BJ (cell line): ENCODE measurements around the gene MOK. TPM values are rescaled to one million over a fixed set of nuclear protein-coding genes. Genes with fewer than 3 reads are reported as not detected.

Experiments used
- CTCF ChIA-PET: fragments of 350-600 bp; formaldehyde crosslinking; extraction: SDS; loops from one replicate; lab custom pipeline; 2021; ENCODE audit warnings: antibody characterized with exemption, inconsistent platforms; lab: Yijun Ruan, JAX
- POLR2A ChIA-PET: fragments of 300-600 bp; sonication (Branson Sonifier 250); formaldehyde crosslinking; extraction: SDS; loops from one replicate; lab custom pipeline; 2021; ENCODE audit warnings: antibody characterized with exemption; lab: Charles Lee
- DNase-seq: peaks from one replicate; pipeline ENCODE4 v3.0.0-alpha.2; 2011; ENCODE audit warnings: low read depth
- H3K27me3 ChIP-seq: 2 replicates; pipeline ENCODE4 v1.6.0; 2011; ENCODE audit warnings: low read length; ENCODE audit not compliant: control insufficient read depth, insufficient read depth
- H3K36me3 ChIP-seq: 2 replicates; pipeline ENCODE4 v1.5.1; 2011; ENCODE audit warnings: low read length; ENCODE audit not compliant: control insufficient read depth, insufficient read depth
- H3K4me3 ChIP-seq: 2 replicates; pipeline ENCODE4 v1.5.1; 2011; ENCODE audit warnings: low read depth, mild to moderate bottlenecking, control low read depth, low read length
- CTCF ChIP-seq: IDR thresholded peaks from 2 replicates; pipeline ENCODE4 v1.5.1; 2011; ENCODE audit warnings: low read depth, mild to moderate bottlenecking, control low read depth, inconsistent platforms, low read length, moderate library complexity; ENCODE audit not compliant: insufficient read depth
- polyA plus RNA-seq: library from polyadenylated mRNA; depleted of rRNA; stranded (reverse); fragments of >200 nt; gene quantifications from 2 replicates; pipeline ENCODE4 v1.2.3, GENCODE V29; 2011

Gene MOK
- polyA plus RNA-seq, 1 experiment: 26.0 TPM

- Histone ChIP-seq H3K4me3 (no peak overlapping the region), H3K27me3 (no peaks in the 10 kb centered on the region), H3K36me3 (peaks cover 3% of the 10 kb centered on the region)
- ChIA-PET CTCF (interaction anchor here (1.1 to 1.6 kb wide), 4 partner anchors 10 to 360 kb away, joined by 3 to 7 read pairs (median 5); no protein-coding TSS in a partner anchor), POLR2A (no interaction called here)
- no peak for DNase-seq
- no peak for TF ChIP-seq CTCF
Measured at GRCh38 chr14:102321456-102322422, 16.8 kb upstream of the MOK start.

GRCh38 chr14:102320671-102321455 lies 15.9 kb upstream of the MOK start:
- no peak for TF ChIP-seq CTCF
- POLR2A ChIA-PET: interaction anchor here (0.8 kb wide), 1 partner anchor 242 kb away, joined by 3 read pairs; no protein-coding TSS in a partner anchor
- Histone ChIP-seq H3K27me3 (no peaks in the 10 kb centered on the region), H3K36me3 (peaks cover under 1% of the 10 kb centered on the region), H3K4me3 (peak overlapping the region; percentile 65)
- DNase-seq: no peak
- CTCF ChIA-PET: interaction anchor here (1.0 to 1.6 kb wide), 4 partner anchors 10 to 359 kb away, joined by 3 to 7 read pairs (median 4); no protein-coding TSS in a partner anchor

- Histone ChIP-seq H3K27me3 (no peaks in the 10 kb centered on the region), H3K36me3 (no peaks in the 10 kb centered on the region), H3K4me3 (peak overlapping the region; percentile 65)
- ChIA-PET CTCF (interaction anchor here (0.8 to 1.0 kb wide), 2 partner anchors 89 to 224 kb away, joined by 3 read pairs; no protein-coding TSS in a partner anchor), POLR2A (interaction anchor here (0.6 to 0.8 kb wide), 2 partner anchors 241 to 475 kb away, joined by 3 read pairs; no protein-coding TSS in a partner anchor)
- TF ChIP-seq CTCF: no peak
- DNase-seq: no peak
Measured at GRCh38 chr14:102320033-102320660, 15.2 kb upstream of the MOK start.

GRCh38 chr14:102319351-102320032 lies 14.5 kb upstream of the MOK start, which contains the start of gene ZNF839:
TSS of gene ZNF839 (plus strand) at chr14:102319746. CDS start at chr14:102319766, 20 bp downstream.
- CTCF ChIA-PET: interaction anchor here (0.8 to 1.1 kb wide), 2 partner anchors 197 to 223 kb away, joined by 3 read pairs; no protein-coding TSS in a partner anchor
- TF ChIP-seq CTCF: no peak

More at GRCh38 chr14:102319351-102320032, 14.5 kb upstream of the MOK start, which contains the start of gene ZNF839:
- POLR2A ChIA-PET: interaction anchor here (0.6 to 0.8 kb wide), 2 partner anchors 241 to 475 kb away, joined by 3 read pairs; no protein-coding TSS in a partner anchor
- Histone ChIP-seq H3K36me3 (no peaks in the 10 kb centered on the region), H3K4me3 (peak within 1 kb of the TSS; percentile 65), H3K27me3 (no peaks in the 10 kb centered on the region)
- peak; percentile 28 for DNase-seq
